ENCODE data around the gene TMEM185A. TPM values are rescaled to one million over a fixed set of nuclear protein-coding genes. Genes with fewer than 3 reads are reported as not detected.
"Not testable (repeated sequence)": the region's sequence is repeated elsewhere in the genome, so short reads cannot be mapped to it uniquely, and the experiment has no call there.

TMEM185A gene
- total and polyA plus RNA-seq, 2 of the 4 experiments (the other 2 are of a cell fraction), result 9.7 to 12.2 TPM

GRCh38 chrX:149587359-149587758 is 44.2 kb downstream of the TMEM185A start, which contains the start of gene MAGEA9B:
Gene MAGEA9B (minus strand): TSS chrX:149587459. CDS start chrX:149583179, 4,280 bp downstream.
- H4K8ac ChIP-seq (ENCODE audit: low read depth in 2 of 2, low read length in 2 of 2); POLR2A ChIA-PET (ENCODE audit: unreplicated experiment); H3K56ac ChIP-seq (ENCODE audit: extremely low read depth, insufficient read depth, low read length); H2BK120ac ChIP-seq (ENCODE audit: low read depth, low read length); H2BK15ac ChIP-seq (ENCODE audit: low read depth, low read length); intact Hi-C loops (cut with micrococcal nuclease); ATAC-seq (ENCODE audit: low read depth); H2AFZ ChIP-seq (replicated peaks; ENCODE audit: low read length, poor library complexity); H3K79me1 ChIP-seq (ENCODE audit: low read depth in 1 of 2, low read length in 2 of 2); H4K91ac ChIP-seq (ENCODE audit: insufficient read depth, low read depth, low read length); H2AK9ac ChIP-seq (replicated peaks; ENCODE audit: low read depth, low read length, poor library complexity); H3K9ac ChIP-seq (ENCODE audit: low read depth, low read length); H3K18ac ChIP-seq (ENCODE audit: low read depth, low read length); H2BK5ac ChIP-seq (ENCODE audit: low read depth, low read length, poor library complexity, severe bottlenecking); H3K4me2 ChIP-seq (ENCODE audit: low read depth, low read length); H3K4me3 ChIP-seq (ENCODE audit: insufficient read depth, low read depth, low read length); H2AK5ac ChIP-seq (ENCODE audit: low read depth, low read length); H2BK20ac ChIP-seq (ENCODE audit: low read depth, low read length); H4K20me1 ChIP-seq (ENCODE audit: insufficient read depth, low read length); H3K9me3 ChIP-seq (ENCODE audit: control insufficient read depth, insufficient read depth, low read length); DNase-seq; H3K4ac ChIP-seq (ENCODE audit: low read depth, low read length); H3K4me1 ChIP-seq (ENCODE audit: control insufficient read depth, insufficient read depth, low read length); H3K36me3 ChIP-seq (ENCODE audit: control insufficient read depth, insufficient read depth, low read length); in situ Hi-C loops (cut with MboI; ENCODE audit: low sequenced_read_pairs); dilution Hi-C loops (cut with HindIII; ENCODE audit: low sequenced_read_pairs, unreplicated experiment); H3K27ac ChIP-seq (ENCODE audit: insufficient read depth, low read length); H3K27me3 ChIP-seq (ENCODE audit: control insufficient read depth, insufficient read depth, low read length); H3K9me1 ChIP-seq (ENCODE audit: insufficient read depth, low read length); H4K5ac ChIP-seq (ENCODE audit: low read depth, low read length); BruUV-seq (replicated peaks); CTCF ChIA-PET; H3K14ac ChIP-seq (replicated peaks; ENCODE audit: low read depth, low read length); H3K23ac ChIP-seq (ENCODE audit: low read depth, low read length): not testable (repeated sequence)
- no CpG with 5 or more reads among the region's 12 CpGs for WGBS, 2 experiments (ENCODE audit: extremely low coverage in 2 of 2, insufficient read length in 1 of 2)

- ATAC-seq (ENCODE audit: low read depth); H3K56ac ChIP-seq (ENCODE audit: extremely low read depth, insufficient read depth, low read length); H3K14ac ChIP-seq (replicated peaks; ENCODE audit: low read depth, low read length); DNase-seq; H3K27ac ChIP-seq (ENCODE audit: insufficient read depth, low read length); H3K23ac ChIP-seq (ENCODE audit: low read depth, low read length); H4K8ac ChIP-seq (ENCODE audit: low read depth in 2 of 2, low read length in 2 of 2); H3K4ac ChIP-seq (ENCODE audit: low read depth, low read length); H3K9ac ChIP-seq (ENCODE audit: low read depth, low read length); H2BK20ac ChIP-seq (ENCODE audit: low read depth, low read length); H3K18ac ChIP-seq (ENCODE audit: low read depth, low read length); H3K4me2 ChIP-seq (ENCODE audit: low read depth, low read length); H2BK120ac ChIP-seq (ENCODE audit: low read depth, low read length); H2AK9ac ChIP-seq (replicated peaks; ENCODE audit: low read depth, low read length, poor library complexity); H3K79me1 ChIP-seq (ENCODE audit: low read depth in 1 of 2, low read length in 2 of 2); H2BK5ac ChIP-seq (ENCODE audit: low read depth, low read length, poor library complexity, severe bottlenecking); H4K5ac ChIP-seq (ENCODE audit: low read depth, low read length); H2BK15ac ChIP-seq (ENCODE audit: low read depth, low read length); H3K36me3 ChIP-seq (ENCODE audit: control insufficient read depth, insufficient read depth, low read length); in situ Hi-C loops (cut with MboI; ENCODE audit: low sequenced_read_pairs); POLR2A ChIA-PET (ENCODE audit: unreplicated experiment); H4K91ac ChIP-seq (ENCODE audit: insufficient read depth, low read depth, low read length); CTCF ChIA-PET; BruUV-seq (replicated peaks); H3K27me3 ChIP-seq (ENCODE audit: control insufficient read depth, insufficient read depth, low read length); H2AK5ac ChIP-seq (ENCODE audit: low read depth, low read length); H3K9me1 ChIP-seq (ENCODE audit: insufficient read depth, low read length); H2AFZ ChIP-seq (replicated peaks; ENCODE audit: low read length, poor library complexity); H4K20me1 ChIP-seq (ENCODE audit: insufficient read depth, low read length); H3K4me1 ChIP-seq (ENCODE audit: control insufficient read depth, insufficient read depth, low read length); dilution Hi-C loops (cut with HindIII; ENCODE audit: low sequenced_read_pairs, unreplicated experiment); H3K4me3 ChIP-seq (ENCODE audit: insufficient read depth, low read depth, low read length); H3K9me3 ChIP-seq (ENCODE audit: control insufficient read depth, insufficient read depth, low read length); intact Hi-C loops (cut with micrococcal nuclease): not testable (repeated sequence)
- WGBS, 2 experiments (ENCODE audit: extremely low coverage in 2 of 2, insufficient read length in 1 of 2), result no CpG with 5 or more reads among the region's 17 CpGs
Observed at GRCh38 chrX:149585631-149586030, 46.0 kb downstream of the TMEM185A start.

All from IMR-90 (cell line).